Activated CD4-positive, alpha-beta T cell treated with anti-CD3 and anti-CD28 coated beads for 1 hour (primary cell): ENCODE results near the gene MROH2B.
"Not testable (repeated sequence)": the region's sequence is repeated elsewhere in the genome, so short reads cannot be mapped to it uniquely, and the experiment has no call there.

ENCODE experiments used
- DNase-seq: peaks from one replicate; pipeline ENCODE4 v3.0.0-alpha.2; 2020

Gene MROH2B

GRCh38 chr5:41071242-41071641 is at the start of gene MROH2B:
TSS of gene MROH2B (minus strand) at chr5:41071342. CDS start at chr5:41070852, 490 bp downstream.
- no peak for DNase-seq

GRCh38 chr5:41120600-41120999 is 49.5 kb upstream of the MROH2B start:
- DNase-seq = no peak

GRCh38 chr5:41118177-41118576 is 47.0 kb upstream of the MROH2B start:
- DNase-seq = no peak

DNA sequence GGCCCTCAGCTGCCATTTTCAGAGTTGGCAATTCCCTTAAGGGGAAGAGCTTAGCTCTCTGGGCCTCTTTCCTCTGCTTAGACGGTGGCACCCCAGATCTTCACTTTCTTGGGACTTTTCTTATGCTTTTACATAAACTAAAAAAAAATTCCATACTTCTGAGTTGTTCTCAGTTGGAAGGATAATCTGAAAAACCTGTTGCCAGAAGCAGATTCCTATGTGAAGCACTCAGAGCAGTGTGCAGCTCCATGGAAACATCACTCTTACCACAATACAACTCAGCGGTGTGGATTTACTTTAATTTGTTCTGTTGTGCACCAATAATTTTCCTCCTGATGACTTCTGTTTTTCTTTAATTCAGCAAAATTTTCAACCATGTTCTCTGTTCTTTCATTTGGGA is 44.1 kb upstream of the MROH2B start:
- DNase-seq = no peak

DNA sequence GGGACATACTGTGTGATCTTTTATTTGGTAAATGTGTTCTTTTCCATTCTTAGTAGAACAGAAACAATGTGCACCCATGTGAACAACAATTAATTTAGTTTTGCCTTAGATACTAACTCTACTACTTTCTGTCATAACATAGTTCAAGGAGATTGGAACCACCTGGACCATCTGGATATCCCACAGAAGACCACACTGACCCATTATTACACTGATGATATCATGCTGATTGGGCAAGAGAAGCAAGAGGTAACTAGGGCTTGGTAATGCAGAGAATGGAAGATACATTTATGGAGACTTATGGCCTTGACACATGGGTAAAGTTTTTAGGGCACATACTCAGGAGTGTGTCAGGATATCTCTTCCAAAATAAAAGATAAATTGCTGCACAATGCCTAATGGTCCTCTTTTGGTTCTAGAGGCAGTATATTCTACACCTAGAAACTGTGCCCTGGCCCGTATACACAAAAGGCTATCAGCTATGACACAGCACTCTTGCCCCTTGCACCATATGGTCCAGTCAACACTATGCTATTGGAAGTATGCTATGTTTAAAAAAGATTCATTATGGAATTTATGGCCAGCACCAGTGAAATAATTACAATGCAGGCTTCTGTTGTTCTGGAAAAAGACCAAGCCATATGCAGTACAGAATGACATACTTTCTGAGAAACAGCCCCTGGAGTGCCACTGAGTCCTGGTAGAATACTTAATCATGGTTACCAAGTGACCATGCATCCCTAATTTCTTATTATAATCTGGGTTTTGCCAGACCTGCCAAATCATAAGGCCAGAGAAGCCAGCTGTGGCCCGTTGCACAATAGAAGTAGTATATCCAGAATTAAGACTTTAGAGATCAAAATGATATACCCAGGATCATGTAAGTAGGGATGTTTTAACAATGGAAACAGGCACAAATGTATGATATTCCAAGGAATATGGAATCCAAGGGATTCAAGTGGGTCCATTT is 41.6 kb upstream of the MROH2B start:
- DNase-seq = no peak

DNA sequence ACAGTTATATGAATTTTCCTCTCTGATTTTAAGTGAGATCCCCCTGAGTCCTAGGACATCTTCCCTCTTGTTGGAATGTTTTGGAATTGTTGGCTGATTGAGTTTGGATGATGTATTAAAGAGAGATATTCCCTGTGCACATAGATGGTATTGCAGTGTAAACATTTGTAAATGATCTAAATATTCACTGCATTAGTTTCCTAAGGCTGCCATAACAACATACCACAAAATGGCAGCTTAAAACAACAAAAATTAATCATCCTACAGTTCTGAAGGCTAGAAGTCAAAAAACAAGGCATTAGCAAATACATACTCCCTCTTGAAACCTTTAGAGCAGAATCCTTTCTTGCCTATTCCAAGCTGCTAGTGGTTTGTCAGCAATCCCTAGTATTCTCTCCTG is 38.0 kb upstream of the MROH2B start:
- no peak for DNase-seq

DNA sequence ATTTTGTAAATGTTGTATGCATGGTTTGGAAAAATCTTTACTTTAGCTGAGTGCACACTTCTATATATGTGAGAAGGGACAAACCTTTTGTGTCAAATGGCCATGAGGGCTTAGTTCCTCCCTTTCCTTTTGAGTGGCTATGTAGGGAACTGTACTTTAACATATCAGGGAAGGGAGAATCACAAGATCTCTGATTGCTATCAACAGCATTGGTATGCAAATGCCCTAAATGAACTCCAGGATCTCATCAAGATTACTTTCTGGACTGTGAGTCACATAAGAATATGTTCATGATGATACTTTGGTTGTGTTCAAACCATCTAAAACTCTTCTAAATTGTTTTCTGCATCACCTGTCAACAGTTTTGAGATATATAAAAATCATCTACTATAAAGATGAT is 31.2 kb upstream of the MROH2B start:
- no peak for DNase-seq

- no peak for DNase-seq
Observed at GRCh38 chr5:41097642-41098041, 26.5 kb upstream of the MROH2B start.

DNA sequence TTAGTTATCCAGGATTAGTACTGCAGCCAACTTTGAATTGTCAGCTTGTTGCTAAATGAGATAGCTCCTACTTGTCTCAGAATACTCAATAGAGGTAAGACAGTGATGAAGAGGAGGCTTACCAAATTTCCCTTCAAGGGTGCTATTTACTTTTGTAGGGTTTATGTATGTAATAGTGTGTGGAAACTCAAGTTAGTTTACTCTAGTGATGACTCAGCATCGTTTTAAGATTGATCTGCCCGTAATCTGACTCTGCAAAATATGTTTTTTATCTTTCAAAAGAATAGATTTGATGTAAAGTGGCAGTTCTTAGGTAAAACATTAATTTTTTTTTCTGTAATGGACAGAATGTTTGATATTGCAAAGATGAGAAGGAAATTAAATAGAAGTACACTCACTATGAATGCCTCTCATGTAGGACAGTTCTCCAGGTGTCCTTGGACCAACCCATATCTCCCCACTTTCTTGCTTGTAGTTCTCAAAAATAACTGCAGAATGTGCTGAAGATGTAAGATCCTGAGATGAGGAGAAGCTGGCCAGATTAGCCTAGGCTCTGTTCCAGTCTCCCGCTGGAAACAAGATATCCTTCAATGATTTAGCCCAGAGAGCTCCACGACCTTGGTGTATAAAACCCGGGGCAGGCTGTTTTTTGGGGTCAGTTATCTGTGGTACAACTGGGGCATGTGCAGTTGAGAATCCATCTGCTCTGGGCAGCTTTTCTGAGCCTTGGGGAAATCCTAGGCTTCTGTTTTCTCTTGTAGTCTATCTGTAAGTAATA is 24.4 kb upstream of the MROH2B start:
- DNase-seq = no peak

GRCh38 chr5:41094871-41095270 is 23.7 kb upstream of the MROH2B start:
- DNase-seq = no peak

DNA sequence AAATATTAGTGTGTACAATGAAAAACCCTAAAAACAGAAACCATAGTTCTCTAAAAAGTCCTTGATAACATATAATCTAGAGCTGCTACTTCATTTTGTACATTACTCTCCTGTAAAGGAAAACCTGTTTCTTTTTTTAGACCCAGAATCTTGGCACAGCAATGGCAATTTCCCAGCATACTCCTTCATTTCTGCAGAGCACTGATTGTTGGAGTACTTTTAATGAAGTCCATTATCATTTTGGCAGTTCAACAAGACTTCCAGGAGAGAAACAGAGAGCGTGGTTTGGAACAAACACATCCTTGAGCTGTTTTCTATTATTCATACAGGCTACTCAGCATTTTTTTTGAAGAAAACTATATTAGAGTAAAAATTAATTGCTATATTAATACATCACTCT is 22.7 kb upstream of the MROH2B start:
- DNase-seq = no peak

GRCh38 chr5:41087461-41087860 is 16.3 kb upstream of the MROH2B start:
- DNase-seq = no peak

- no peak for DNase-seq
Observed at GRCh38 chr5:41083306-41083705, 12.2 kb upstream of the MROH2B start.

- no peak for DNase-seq
Observed at GRCh38 chr5:41071975-41072374, 833 bp upstream of the MROH2B start.

DNA sequence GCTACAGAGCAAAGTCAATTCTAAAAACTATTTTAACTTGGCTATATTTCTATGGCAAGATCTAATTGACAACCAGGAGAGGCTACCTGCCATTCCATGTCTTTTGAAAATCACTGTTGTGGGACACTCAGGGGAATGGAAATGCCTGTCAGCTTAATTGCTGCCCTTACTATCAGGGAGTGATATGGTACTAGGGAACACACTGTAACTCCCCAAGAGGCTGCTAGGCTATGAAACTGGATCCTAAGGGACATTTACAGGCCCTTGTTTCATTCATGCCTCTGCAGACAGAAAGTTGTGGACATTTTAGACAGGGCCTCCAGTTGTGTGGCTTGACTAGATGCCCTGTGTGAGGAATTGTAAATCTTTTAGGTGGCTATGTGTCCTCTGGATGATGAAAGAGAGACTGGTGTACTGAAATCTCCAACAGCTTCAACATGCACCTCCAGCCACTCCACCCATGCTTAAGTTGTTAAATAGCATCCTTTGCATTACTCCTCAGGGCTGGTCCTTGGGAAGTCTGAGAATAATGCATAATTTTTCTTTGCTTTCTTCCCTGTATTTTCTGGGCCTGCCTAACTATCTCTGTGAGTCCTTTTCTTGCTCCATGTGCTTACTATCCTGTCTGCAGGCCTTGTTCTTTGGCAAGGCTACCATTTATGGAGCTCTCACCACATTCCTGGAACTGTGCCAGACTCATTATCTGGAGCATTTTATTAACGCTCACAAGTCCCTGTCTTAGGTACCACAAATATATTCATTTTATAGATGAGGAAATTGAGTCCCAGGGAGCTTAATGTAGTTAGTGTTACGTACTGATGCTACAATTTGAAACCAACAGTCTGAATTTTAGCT is 3.2 kb downstream of the MROH2B start:
- no peak for DNase-seq

- DNase-seq = no peak
Observed at GRCh38 chr5:41065691-41066335, 5.3 kb downstream of the MROH2B start.

- no peak for DNase-seq
Observed at GRCh38 chr5:41057940-41058339, 13.2 kb downstream of the MROH2B start.

DNA sequence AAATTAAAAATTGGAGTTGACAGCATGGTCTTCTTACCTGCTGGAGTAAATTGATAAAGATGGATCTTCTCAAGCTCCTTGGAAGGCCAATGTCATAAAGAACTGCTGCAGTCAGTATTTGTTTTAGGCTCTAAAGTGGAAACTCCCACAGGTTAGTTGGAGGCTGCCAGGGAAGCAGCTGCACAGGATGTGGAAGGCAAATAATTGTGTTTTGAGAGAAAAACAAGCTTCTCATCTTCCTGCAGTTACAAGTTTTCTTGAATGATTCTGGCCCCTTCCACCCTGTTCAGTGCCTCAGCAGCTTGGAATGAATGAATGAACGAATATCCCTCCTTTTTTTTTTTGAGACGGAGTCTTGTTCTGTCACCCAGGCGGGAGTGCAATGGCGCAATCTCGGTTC is 13.9 kb downstream of the MROH2B start:
- DNase-seq = no peak

DNA sequence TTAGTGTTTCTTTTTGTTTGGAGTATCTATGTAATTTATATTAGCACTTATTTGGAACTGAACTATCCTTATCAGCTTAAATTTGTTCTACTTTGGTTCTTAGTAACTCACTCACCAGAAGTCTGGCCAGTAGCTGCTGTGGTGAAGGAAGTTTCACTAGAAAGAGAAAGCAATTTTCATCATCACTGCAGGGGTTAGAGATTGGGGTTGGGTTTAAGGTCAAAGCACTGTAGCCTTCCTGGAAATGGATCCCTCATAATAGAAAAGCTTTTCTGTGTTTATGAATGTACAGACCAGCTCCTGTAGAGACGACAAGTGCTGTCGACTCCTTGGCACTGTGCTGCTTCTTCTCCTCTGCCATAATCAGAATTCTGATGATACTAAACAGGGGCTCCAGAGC is 22.2 kb downstream of the MROH2B start:
- DNase-seq = no peak

GRCh38 chr5:41043109-41043747 is 27.9 kb downstream of the MROH2B start:
- DNase-seq = no peak

DNA sequence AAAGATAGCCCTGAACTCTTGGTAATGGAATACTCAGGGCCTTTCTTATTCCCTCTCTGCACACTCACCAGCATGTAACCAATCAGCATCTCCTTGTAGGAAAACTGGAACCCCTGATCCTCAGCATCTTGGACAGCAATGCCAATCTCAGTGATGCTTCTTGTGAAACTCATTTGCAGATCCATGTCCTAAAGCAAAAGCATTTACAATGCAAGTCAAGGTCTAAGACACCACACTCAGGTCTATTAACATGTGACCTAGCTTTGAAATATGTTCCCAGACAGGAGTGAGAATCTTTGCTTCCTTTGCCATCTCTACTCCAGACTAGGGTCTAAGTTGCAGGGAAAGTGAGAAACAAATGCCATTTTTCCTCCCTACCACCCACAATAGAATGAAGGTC is 38.2 kb downstream of the MROH2B start:
- DNase-seq = no peak

DNA sequence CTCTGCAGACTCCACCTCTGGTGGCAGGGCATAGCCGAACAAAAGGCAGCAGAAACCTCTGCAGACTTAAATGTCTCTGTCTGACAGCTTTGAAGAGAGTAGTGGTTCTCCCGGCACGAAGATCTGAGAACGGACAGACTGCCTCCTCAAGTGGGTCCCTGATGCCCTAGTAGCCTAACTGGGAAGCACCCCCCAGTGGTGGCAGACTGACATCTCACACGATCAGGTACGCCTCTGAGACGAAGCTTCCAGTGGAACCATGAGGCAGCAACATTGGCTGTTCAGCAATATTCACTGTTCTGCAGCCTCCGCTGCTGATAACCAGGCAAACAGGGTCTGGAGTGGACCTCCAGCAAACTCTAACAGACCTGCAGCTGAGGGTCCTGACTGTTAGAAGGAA is 48.5 kb downstream of the MROH2B start:
- not testable (repeated sequence) for DNase-seq
